HCT116 (cell line): ENCODE data around the gene PRPH2.

Experiments used
- CEBPB ChIP-seq: IDR thresholded peaks from 2 replicates; pipeline ENCODE4 v1.6.1; 2012; ENCODE audit warnings: low read depth
- EZH2 ChIP-seq: fragments of 200-600 bp; sonication (generic); IDR thresholded peaks from 2 replicates; pipeline ENCODE4 v1.6.1; 2017; ENCODE audit warnings: antibody characterized with exemption, mixed run types
- POLR2A ChIP-seq: IDR thresholded peaks from 2 replicates; pipeline ENCODE4 v1.7.0; 2011; ENCODE audit warnings: borderline replicate concordance; ENCODE audit not compliant: insufficient read depth, insufficient read length; ENCODE audit errors: extremely low read depth
- POLR2AphosphoS5 ChIP-seq: IDR thresholded peaks from 2 replicates; pipeline ENCODE4 v1.6.1; 2011; ENCODE audit warnings: mild to moderate bottlenecking, low read depth, low read length, moderate library complexity
- RAD21 ChIP-seq: IDR thresholded peaks from 2 replicates; pipeline ENCODE4 v1.6.1; 2012; ENCODE audit warnings: low read depth, mild to moderate bottlenecking
- SIN3A ChIP-seq: IDR thresholded peaks from 2 replicates; pipeline ENCODE4 v1.6.1; 2012; ENCODE audit warnings: low read depth
- SP1 ChIP-seq: IDR thresholded peaks from 2 replicates; pipeline ENCODE4 v1.6.1; 2012; ENCODE audit warnings: low read depth
- TCF7L2 ChIP-seq: IDR thresholded peaks from 2 replicates; pipeline ENCODE4 v1.7.0; 2011; ENCODE audit warnings: borderline replicate concordance, inconsistent platforms; ENCODE audit not compliant: insufficient read depth, insufficient read length; ENCODE audit errors: extremely low read depth
- TF ChIP-seq, protein P1 (sequence below), 3 experiments: fragments of 200-600 bp in 1 of 3; sonication (generic) in 1 of 3; IDR thresholded peaks in 2 of 3; conservative IDR thresholded peaks in 1 of 3; 2 replicates each; pipeline ENCODE4 v1.5.1; 2012 to 2017; ENCODE audit warnings: low read depth in 2 of 3, low read length in 2 of 3, antibody characterized with exemption in 1 of 3, borderline replicate concordance in 1 of 3, control low read depth in 1 of 3, mild to moderate bottlenecking in 1 of 3, mixed read lengths in 1 of 3, mixed run types in 1 of 3, moderate library complexity in 1 of 3; ENCODE audit not compliant: insufficient read depth in 1 of 3
- TF ChIP-seq, protein P2 (sequence below): IDR thresholded peaks from 2 replicates; pipeline ENCODE4 v1.6.1; 2012

DNA sequence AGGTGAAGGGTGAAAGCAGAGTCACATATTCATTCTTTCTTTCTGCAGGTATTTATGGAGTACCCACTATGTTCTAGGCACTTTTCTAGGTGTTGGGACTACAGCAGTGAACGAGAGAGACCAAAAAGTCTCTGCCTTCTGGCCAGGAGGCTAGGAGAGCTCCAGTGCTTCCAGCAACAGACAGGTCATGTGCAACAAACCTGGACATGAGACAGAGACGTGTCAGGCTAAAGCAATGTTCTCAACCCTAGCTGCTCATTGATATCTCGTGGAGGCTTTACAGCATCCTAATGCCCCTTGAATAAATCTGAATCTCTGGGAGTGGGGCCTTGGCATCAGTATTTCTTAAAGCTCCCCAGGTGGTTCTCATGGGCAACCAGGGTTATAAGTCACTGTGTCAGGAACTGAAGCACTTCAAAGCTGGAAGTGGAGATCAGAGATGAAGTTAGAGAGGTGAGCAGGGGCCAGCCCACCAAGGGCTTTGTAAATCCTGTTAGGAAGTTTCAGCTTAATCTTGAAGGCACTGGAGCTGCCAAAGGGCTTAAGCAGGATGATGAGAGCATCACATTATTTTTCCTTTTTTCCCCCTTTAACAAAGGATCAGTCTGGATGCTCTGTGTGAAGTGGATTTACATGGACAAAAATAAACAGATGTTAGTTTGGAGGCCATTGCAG, 36.5 kb upstream of the PRPH2 start:
- TF ChIP-seq CEBPB (no peak), TCF7L2 (no peak), RAD21 (no peak), SP1 (no peak), POLR2A (no peak), SIN3A (no peak), POLR2AphosphoS5 (no peak), EZH2 (no peak)
- TF ChIP-seq, protein P1, sequence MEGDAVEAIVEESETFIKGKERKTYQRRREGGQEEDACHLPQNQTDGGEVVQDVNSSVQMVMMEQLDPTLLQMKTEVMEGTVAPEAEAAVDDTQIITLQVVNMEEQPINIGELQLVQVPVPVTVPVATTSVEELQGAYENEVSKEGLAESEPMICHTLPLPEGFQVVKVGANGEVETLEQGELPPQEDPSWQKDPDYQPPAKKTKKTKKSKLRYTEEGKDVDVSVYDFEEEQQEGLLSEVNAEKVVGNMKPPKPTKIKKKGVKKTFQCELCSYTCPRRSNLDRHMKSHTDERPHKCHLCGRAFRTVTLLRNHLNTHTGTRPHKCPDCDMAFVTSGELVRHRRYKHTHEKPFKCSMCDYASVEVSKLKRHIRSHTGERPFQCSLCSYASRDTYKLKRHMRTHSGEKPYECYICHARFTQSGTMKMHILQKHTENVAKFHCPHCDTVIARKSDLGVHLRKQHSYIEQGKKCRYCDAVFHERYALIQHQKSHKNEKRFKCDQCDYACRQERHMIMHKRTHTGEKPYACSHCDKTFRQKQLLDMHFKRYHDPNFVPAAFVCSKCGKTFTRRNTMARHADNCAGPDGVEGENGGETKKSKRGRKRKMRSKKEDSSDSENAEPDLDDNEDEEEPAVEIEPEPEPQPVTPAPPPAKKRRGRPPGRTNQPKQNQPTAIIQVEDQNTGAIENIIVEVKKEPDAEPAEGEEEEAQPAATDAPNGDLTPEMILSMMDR (IDR thresholded peaks at IDR 0.05 in 2 of 3, conservative IDR thresholded peaks at IDR 0.05 in 1 of 3; ENCODE audit: borderline replicate concordance in 1 of 3, insufficient read depth in 1 of 3, low read depth in 2 of 3, low read length in 2 of 3), result no peak
- TF ChIP-seq, protein P2, sequence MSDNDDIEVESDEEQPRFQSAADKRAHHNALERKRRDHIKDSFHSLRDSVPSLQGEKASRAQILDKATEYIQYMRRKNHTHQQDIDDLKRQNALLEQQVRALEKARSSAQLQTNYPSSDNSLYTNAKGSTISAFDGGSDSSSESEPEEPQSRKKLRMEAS, result no peak
